CD4-positive, alpha-beta T cell (primary cell): Measurements from ENCODE around the gene YAE1. TPM values are rescaled to one million over a fixed set of nuclear protein-coding genes. Genes with fewer than 3 reads are reported as not detected.

Source experiments
- ATAC-seq: fragments of 200-7000 bp; cut with Tn5 transposase; one replicate; pipeline ENCODE4 v1.10.0; 2022; ENCODE audit warnings: mild to moderate bottlenecking; ENCODE audit not compliant: poor library complexity
- CTCF ChIA-PET: fragments of 350-600 bp; sonication (Branson Sonifier 250); formaldehyde crosslinking; loops from one replicate; lab custom pipeline; 2021; ENCODE audit warnings: antibody characterized with exemption, inconsistent platforms; lab: Charles Lee
- POLR2A ChIA-PET: fragments of 350-600 bp; sonication (Branson Sonifier 250); formaldehyde crosslinking; loops from one replicate; lab custom pipeline; 2021; ENCODE audit warnings: antibody characterized with exemption, inconsistent platforms; lab: Charles Lee
- DNase-seq, 14 experiments: peaks; one replicate each; pipeline ENCODE4 v3.0.0-alpha.2; 2013 to 2020; ENCODE audit warnings: mixed read lengths in 2 of 14
- H3K27ac ChIP-seq, 2 donors: one replicate each; pipeline versions ENCODE4 v1.5.1 to v1.7.0; 2013; ENCODE audit warnings: low read length in 2 of 2, low read depth in 1 of 2, mild to moderate bottlenecking in 1 of 2
- H3K27me3 ChIP-seq, 2 experiments: 1 replicate in 1 of 2; 2 replicates in 1 of 2; pipeline versions ENCODE4 v1.6.1 to v1.7.0; 2013; ENCODE audit warnings: low read length in 2 of 2, control low read depth in 1 of 2, mild to moderate bottlenecking in 1 of 2, moderate library complexity in 1 of 2; ENCODE audit not compliant: insufficient read depth in 2 of 2, control insufficient read depth in 1 of 2
- H3K36me3 ChIP-seq: one replicate; pipeline ENCODE4 v1.6.1; 2013; ENCODE audit warnings: low read length, control low read depth; ENCODE audit not compliant: insufficient read depth
- H3K4me1 ChIP-seq: one replicate; pipeline ENCODE4 v1.6.1; 2013; ENCODE audit warnings: low read length, control low read depth; ENCODE audit not compliant: insufficient read depth
- H3K4me3 ChIP-seq: one replicate; pipeline ENCODE4 v1.5.1; 2013; ENCODE audit warnings: mild to moderate bottlenecking, low read length, moderate library complexity
- H3K9me3 ChIP-seq, 2 experiments: 1 replicate in 1 of 2; 2 replicates in 1 of 2; pipeline versions ENCODE4 v1.6.1 to v1.7.0; 2013; ENCODE audit warnings: low read length in 2 of 2, mild to moderate bottlenecking in 2 of 2, control low read depth in 1 of 2, moderate library complexity in 1 of 2; ENCODE audit not compliant: control insufficient read depth in 1 of 2, insufficient read depth in 1 of 2
- H3K27ac Mint-ChIP-seq: one replicate; pipeline ENCODE4 v1.8.0; 2020; ENCODE audit warnings: mixed read lengths
- H3K27me3 Mint-ChIP-seq: one replicate; pipeline ENCODE4 v1.8.0; 2021; ENCODE audit warnings: mixed read lengths
- H3K36me3 Mint-ChIP-seq: one replicate; pipeline ENCODE4 v1.8.0; 2021; ENCODE audit warnings: low read depth, mixed read lengths
- H3K4me1 Mint-ChIP-seq: one replicate; pipeline ENCODE4 v1.8.0; 2021; ENCODE audit warnings: low read depth, mixed read lengths
- H3K4me3 Mint-ChIP-seq: one replicate; pipeline ENCODE4 v1.8.0; 2020; ENCODE audit warnings: mild to moderate bottlenecking, mixed read lengths
- H3K9me3 Mint-ChIP-seq: one replicate; pipeline ENCODE4 v1.8.0; 2020; ENCODE audit warnings: mixed read lengths
- CTCF ChIP-seq: fragments of 200-600 bp; IDR thresholded peaks from one replicate; pipeline ENCODE4 v1.8.0; 2022; ENCODE audit warnings: antibody characterized with exemption, mild to moderate bottlenecking
- intact Hi-C, 2 experiments: fragments of 100-400 bp; cut with DNase I in 1 of 2; cut with micrococcal nuclease in 1 of 2; formaldehyde crosslinking; loops; one replicate each; pipeline versions ENCODE4 v1.15.1 to v1.9.0; 2023 to 2025; cut with DNase I, micrococcal nuclease
- total RNA-seq, 174 experiments: library from RNA in 2 of 174; stranded (reverse) in 2 of 174; gene quantifications; one replicate each; pipeline ENCODE4 v1.2.3 and lab custom pipeline; 2021 to 2026

The YAE1 gene
- total RNA-seq, 2 experiments from 2014 or later, result 5.0 to 7.4 TPM

GRCh38 chr7:39608278-39608677 lies 42.1 kb downstream of the YAE1 start:
- TF ChIP-seq CTCF, result no peak
- peaks cover 65% of the 10 kb centered on the region for H3K4me1 Mint-ChIP-seq
- H3K36me3 Mint-ChIP-seq, result no peaks in the 10 kb centered on the region
- DNase-seq (no peak), ATAC-seq (no peak)
- no peak overlapping the region for H3K27ac Mint-ChIP-seq
- peaks cover 13% of the 10 kb centered on the region for H3K4me1 ChIP-seq
- CTCF ChIA-PET, result interaction anchor here (1.0 to 2.4 kb wide), 3 partner anchors 11 to 134 kb away, joined by 3 to 8 read pairs (median 3); no protein-coding TSS in a partner anchor
- H3K4me3 ChIP-seq, result no peak overlapping the region
- peaks cover 17% of the 10 kb centered on the region for H3K27me3 Mint-ChIP-seq
- H3K4me3 Mint-ChIP-seq, result no peak overlapping the region
- intact Hi-C loops, result no loop called here
- no peak overlapping the region for H3K27ac ChIP-seq
- peaks cover 0 to 8% of the 10 kb centered on the region in 2 experiments for H3K27me3 ChIP-seq
- H3K9me3 Mint-ChIP-seq, result no peaks in the 10 kb centered on the region
- no peaks in the 10 kb centered on the region for H3K36me3 ChIP-seq
- no peaks in the 10 kb centered on the region for H3K9me3 ChIP-seq
- POLR2A ChIA-PET, result interaction anchor here (1.0 to 1.7 kb wide), 5 partner anchors 9 to 125 kb away, joined by 3 to 5 read pairs (median 3); partner anchors contain the start of gene RALA

GRCh38 chr7:39609113-39609934 lies 43.1 kb downstream of the YAE1 start:
- Mint-ChIP-seq H3K27me3 (peaks cover 21% of the 10 kb centered on the region), H3K27ac (no peak overlapping the region), H3K4me1 (peaks cover 56% of the 10 kb centered on the region), H3K4me3 (peak overlapping the region; percentile 67), H3K9me3 (no peaks in the 10 kb centered on the region), H3K36me3 (no peaks in the 10 kb centered on the region)
- no peak for TF ChIP-seq CTCF
- Histone ChIP-seq H3K27me3 (peaks cover 4 to 8% of the 10 kb centered on the region in 2 experiments), H3K9me3 (no peaks in the 10 kb centered on the region), H3K4me3 (peak overlapping the region; percentile 24), H3K36me3 (no peaks in the 10 kb centered on the region), H3K4me1 (peaks cover 10% of the 10 kb centered on the region), H3K27ac (no peak overlapping the region)
- ChIA-PET POLR2A (interaction anchor here (0.6 to 1.7 kb wide), 9 partner anchors 8 to 464 kb away, joined by 3 to 16 read pairs (median 3); partner anchors contain the start of gene RALA), CTCF (interaction anchor here (1.0 to 2.4 kb wide), 7 partner anchors 10 to 133 kb away, joined by 3 to 8 read pairs (median 3); no protein-coding TSS in a partner anchor)
- DNase-seq (peak in 6 of 14 experiments; percentile 11 to 47 (median 41)), ATAC-seq (peak; percentile 52)
- intact Hi-C loops, result no loop called here

- Histone ChIP-seq H3K27me3 (peaks cover 4 to 8% of the 10 kb centered on the region in 2 experiments), H3K4me3 (no peak overlapping the region), H3K4me1 (peaks cover 10% of the 10 kb centered on the region), H3K9me3 (no peaks in the 10 kb centered on the region), H3K27ac (no peak overlapping the region), H3K36me3 (no peaks in the 10 kb centered on the region)
- Mint-ChIP-seq H3K27me3 (peaks cover 22% of the 10 kb centered on the region), H3K27ac (no peak overlapping the region), H3K9me3 (no peaks in the 10 kb centered on the region), H3K4me1 (peaks cover 53% of the 10 kb centered on the region), H3K36me3 (no peaks in the 10 kb centered on the region), H3K4me3 (peak overlapping the region; percentile 56)
- POLR2A ChIA-PET, result interaction anchor here (0.8 to 1.7 kb wide), 5 partner anchors 11 to 29 kb away, joined by 3 to 16 read pairs (median 4); partner anchors contain the start of gene RALA
- ATAC-seq, result no peak
- CTCF ChIA-PET, result interaction anchor here (1.3 to 2.4 kb wide), 4 partner anchors 9 to 39 kb away, joined by 3 to 8 read pairs (median 4); no protein-coding TSS in a partner anchor
- DNase-seq, result no peak
- no peak for TF ChIP-seq CTCF
- intact Hi-C loops, result no loop called here
Observed at GRCh38 chr7:39609935-39610263, 43.7 kb downstream of the YAE1 start.
